NCI-H524 treated with DMSO at 0.1 percent for 48 hours (cell line): ENCODE data around the gene ZYG11A.
A peak's percentile ranks its signal among the peaks of the same experiment; 100 is the strongest.
"Not testable (repeated sequence)": the region's sequence is repeated elsewhere in the genome, so short reads cannot be mapped to it uniquely, and the experiment has no call there.

ENCODE experiments used
- DNase-seq: peaks from one replicate; lab custom pipeline; 2025; lab: John Stamatoyannopoulos, UW

ZYG11A gene

GRCh38 chr1:52842643-52843310, at the start of gene ZYG11A:
TSS of gene ZYG11A (plus strand) at chr1:52842760. CDS start at chr1:52842884, 124 bp downstream.
- DNase-seq: peak; percentile 23

GRCh38 chr1:52793717-52794116, 48.8 kb upstream of the ZYG11A start:
- DNase-seq: not testable (repeated sequence)

- DNase-seq: no peak
Measured at GRCh38 chr1:52795464-52795863, 47.1 kb upstream of the ZYG11A start.

- DNase-seq: no peak
Measured at GRCh38 chr1:52798331-52798730, 44.2 kb upstream of the ZYG11A start.

GRCh38 chr1:52801011-52801410, 41.5 kb upstream of the ZYG11A start:
- no peak for DNase-seq

- not testable (repeated sequence) for DNase-seq
Measured at GRCh38 chr1:52804083-52804482, 38.5 kb upstream of the ZYG11A start.

- DNase-seq: no peak
Measured at GRCh38 chr1:52814465-52814864, 28.1 kb upstream of the ZYG11A start.

GRCh38 chr1:52820830-52821229, 21.7 kb upstream of the ZYG11A start:
- not testable (repeated sequence) for DNase-seq

GRCh38 chr1:52825868-52826267, 16.7 kb upstream of the ZYG11A start:
- DNase-seq: no peak

- DNase-seq: no peak
Measured at GRCh38 chr1:52834798-52835197, 7.8 kb upstream of the ZYG11A start.

GRCh38 chr1:52836035-52836434, 6.5 kb upstream of the ZYG11A start:
- no peak for DNase-seq

GRCh38 chr1:52839175-52839574, 3.4 kb upstream of the ZYG11A start:
- DNase-seq: not testable (repeated sequence)

GRCh38 chr1:52845119-52845518, 2.6 kb downstream of the ZYG11A start:
- DNase-seq: not testable (repeated sequence)

- no peak for DNase-seq
Measured at GRCh38 chr1:52848423-52848822, 5.9 kb downstream of the ZYG11A start.

- no peak for DNase-seq
Measured at GRCh38 chr1:52850951-52851350, 8.4 kb downstream of the ZYG11A start.

GRCh38 chr1:52852854-52853253, 10.3 kb downstream of the ZYG11A start:
- no peak for DNase-seq

- no peak for DNase-seq
Measured at GRCh38 chr1:52855584-52855983, 13.0 kb downstream of the ZYG11A start.

GRCh38 chr1:52856026-52856425, 13.5 kb downstream of the ZYG11A start:
- no peak for DNase-seq

- no peak for DNase-seq
Measured at GRCh38 chr1:52857443-52857842, 14.9 kb downstream of the ZYG11A start.

- DNase-seq: no peak
Measured at GRCh38 chr1:52862666-52863458, 20.3 kb downstream of the ZYG11A start.

- no peak for DNase-seq
Measured at GRCh38 chr1:52867087-52867863, 24.7 kb downstream of the ZYG11A start.

GRCh38 chr1:52869727-52870126, 27.2 kb downstream of the ZYG11A start:
- DNase-seq: not testable (repeated sequence)

GRCh38 chr1:52876843-52877242, 34.3 kb downstream of the ZYG11A start:
- no peak for DNase-seq
